ENCODE data around the gene CATSPERB.

- no peak for TF ChIP-seq CTCF (conservative IDR thresholded peaks at IDR 0.05 in 1 of 2, IDR thresholded peaks at IDR 0.05 in 1 of 2; ENCODE audit: low read depth in 1 of 2, low read length in 2 of 2)
- no peak for TF ChIP-seq EZH2 (IDR thresholded peaks at IDR 0.05; ENCODE audit: low read length, missing control alignments)
These were observed 11.4 kb upstream of the CATSPERB start for GRCh38 chr14:91743305-91743653.
